Heart left ventricle (tissue), 13 donors: ENCODE results near the gene KDELR3.

Experiments used
- POLR2A ChIP-seq, 2 donors: fragments of 450-650 bp; IDR thresholded peaks; one replicate each; pipeline ENCODE4 v1.6.1; 2017; ENCODE audit warnings: antibody characterized with exemption in 2 of 2, mild to moderate bottlenecking in 2 of 2, moderate library complexity in 2 of 2
- TF ChIP-seq, protein P1 (sequence below), 12 donors: fragments of 200-600 bp; sonication (generic) in 4 of 12; IDR thresholded peaks; one replicate each; pipeline versions ENCODE4 v1.5.0 to v1.8.0; 2018 to 2022; ENCODE audit warnings: antibody characterized with exemption in 12 of 12, mild to moderate bottlenecking in 5 of 12
- donor health status: ischemic (EF 13 %, LVEDD 7.1; RV severe dilation, severe dysfunction).
- donor health status: DM: no; HTN: yes; CAD: no.
- donor health status: DM: no; HTN: no; CAD: no.
- donor health status: ischemic (EF 25% LVEDD 6.9; RV normal size, moderate dysfunction).
- donor health status: ischemic (EF 25% LVEDD 5.7; RV mildly dilated, moderate dysfunction).
- donor health status: ischemic (EF 35%, LVEDD 5.7; RV mildly dilated, moderate dysfunction).
- donor health status: nonischemic (EF 11% LVEDD 7.7; RV severe dilation, severe dysfunction).
- donor health status: DM: yes; HTN: yes; CAD: no.
- donor health status: PGD.
- donor health status: ischemic (EF 29% LVEDD 5.4; RV normal size, mild dysfunction).
- donor health status: nonischemic (EF 23%, LVEDD 6.1; RV moderate dilation, normal function).

DNA sequence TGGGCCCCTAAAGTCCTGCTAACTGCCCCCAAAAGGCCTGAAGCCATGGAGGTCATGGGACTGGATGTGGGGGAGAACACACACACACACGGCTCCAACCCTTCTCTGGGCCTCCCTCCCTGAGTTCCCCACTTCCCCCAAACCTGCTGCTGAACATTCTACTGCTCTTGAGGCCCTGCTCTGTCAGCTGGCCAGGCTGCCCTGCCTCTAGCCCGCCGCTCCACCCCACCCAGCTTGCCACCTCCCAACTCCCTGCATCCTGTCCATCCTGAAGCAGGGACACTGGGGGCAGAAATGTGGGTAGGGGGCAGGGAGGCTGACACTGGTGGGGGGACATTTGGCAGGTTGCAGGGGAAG is 13.9 kb upstream of the KDELR3 start:
- no peak for TF ChIP-seq POLR2A (IDR thresholded peaks at IDR 0.05)
- TF ChIP-seq, protein P1, sequence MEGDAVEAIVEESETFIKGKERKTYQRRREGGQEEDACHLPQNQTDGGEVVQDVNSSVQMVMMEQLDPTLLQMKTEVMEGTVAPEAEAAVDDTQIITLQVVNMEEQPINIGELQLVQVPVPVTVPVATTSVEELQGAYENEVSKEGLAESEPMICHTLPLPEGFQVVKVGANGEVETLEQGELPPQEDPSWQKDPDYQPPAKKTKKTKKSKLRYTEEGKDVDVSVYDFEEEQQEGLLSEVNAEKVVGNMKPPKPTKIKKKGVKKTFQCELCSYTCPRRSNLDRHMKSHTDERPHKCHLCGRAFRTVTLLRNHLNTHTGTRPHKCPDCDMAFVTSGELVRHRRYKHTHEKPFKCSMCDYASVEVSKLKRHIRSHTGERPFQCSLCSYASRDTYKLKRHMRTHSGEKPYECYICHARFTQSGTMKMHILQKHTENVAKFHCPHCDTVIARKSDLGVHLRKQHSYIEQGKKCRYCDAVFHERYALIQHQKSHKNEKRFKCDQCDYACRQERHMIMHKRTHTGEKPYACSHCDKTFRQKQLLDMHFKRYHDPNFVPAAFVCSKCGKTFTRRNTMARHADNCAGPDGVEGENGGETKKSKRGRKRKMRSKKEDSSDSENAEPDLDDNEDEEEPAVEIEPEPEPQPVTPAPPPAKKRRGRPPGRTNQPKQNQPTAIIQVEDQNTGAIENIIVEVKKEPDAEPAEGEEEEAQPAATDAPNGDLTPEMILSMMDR (IDR thresholded peaks at IDR 0.05) = no peak
